ENCODE measurements around the gene USP7.
A peak's percentile ranks its signal among the peaks of the same experiment; 100 is the strongest.

USP7 gene

GRCh38 chr16:8900343-8900742 is 63.4 kb downstream of the USP7 start:
- DNase-seq (ENCODE audit: low spot score) = no peak

- no peak for DNase-seq (ENCODE audit: low spot score)
These were observed 63.9 kb downstream of the USP7 start for GRCh38 chr16:8899709-8900317.

GRCh38 chr16:8898660-8899318 is 64.9 kb downstream of the USP7 start:
- DNase-seq (ENCODE audit: low spot score) = no peak

GRCh38 chr16:8894736-8895334 is 68.9 kb downstream of the USP7 start:
- no peak for DNase-seq (ENCODE audit: low spot score)

- no peak for DNase-seq (ENCODE audit: low spot score)
These were observed 69.6 kb downstream of the USP7 start for GRCh38 chr16:8893976-8894690.

- DNase-seq (ENCODE audit: low spot score) = no peak
These were observed 70.3 kb downstream of the USP7 start for GRCh38 chr16:8893426-8893825.

- DNase-seq (ENCODE audit: low spot score) = no peak
These were observed 71.6 kb downstream of the USP7 start for GRCh38 chr16:8892101-8892575.

GRCh38 chr16:8890549-8890921 is 73.2 kb downstream of the USP7 start:
- no peak for DNase-seq (ENCODE audit: low spot score)

- DNase-seq (ENCODE audit: low spot score) = no peak
These were observed 73.7 kb downstream of the USP7 start for GRCh38 chr16:8889893-8890548.

- DNase-seq (ENCODE audit: low spot score) = no peak
These were observed 74.5 kb downstream of the USP7 start for GRCh38 chr16:8888951-8889892.

GRCh38 chr16:8887952-8888560 is 75.7 kb downstream of the USP7 start:
- no peak for DNase-seq (ENCODE audit: low spot score)

GRCh38 chr16:8887431-8887765 is 76.3 kb downstream of the USP7 start:
- no peak for DNase-seq (ENCODE audit: low spot score)

GRCh38 chr16:8886593-8887430 is 76.9 kb downstream of the USP7 start:
- DNase-seq (ENCODE audit: low spot score) = no peak

GRCh38 chr16:8885674-8886592 is 77.8 kb downstream of the USP7 start:
- DNase-seq (ENCODE audit: low spot score) = peak; percentile 25

- no peak for DNase-seq (ENCODE audit: low spot score)
These were observed 80.9 kb downstream of the USP7 start for GRCh38 chr16:8882725-8883377.

- no peak for DNase-seq (ENCODE audit: low spot score)
These were observed 81.6 kb downstream of the USP7 start, which contains the start of gene LITAFD for GRCh38 chr16:8882041-8882617. Gene LITAFD (plus strand): TSS chr16:8882351. CDS start chr16:8884356, 2,005 bp downstream.

GRCh38 chr16:8880839-8881510 is 82.7 kb downstream of the USP7 start:
- DNase-seq (ENCODE audit: low spot score) = no peak
